Measurements from ENCODE around the gene ACSL5. TPM values are rescaled to one million over a fixed set of nuclear protein-coding genes. Genes with fewer than 3 reads are reported as not detected.

The ACSL5 gene
- total and polyA plus RNA-seq, 2 of the 8 experiments (the other 6 are each of a cell fraction or from before 2014, with no cell fraction given), result not detected

DNA sequence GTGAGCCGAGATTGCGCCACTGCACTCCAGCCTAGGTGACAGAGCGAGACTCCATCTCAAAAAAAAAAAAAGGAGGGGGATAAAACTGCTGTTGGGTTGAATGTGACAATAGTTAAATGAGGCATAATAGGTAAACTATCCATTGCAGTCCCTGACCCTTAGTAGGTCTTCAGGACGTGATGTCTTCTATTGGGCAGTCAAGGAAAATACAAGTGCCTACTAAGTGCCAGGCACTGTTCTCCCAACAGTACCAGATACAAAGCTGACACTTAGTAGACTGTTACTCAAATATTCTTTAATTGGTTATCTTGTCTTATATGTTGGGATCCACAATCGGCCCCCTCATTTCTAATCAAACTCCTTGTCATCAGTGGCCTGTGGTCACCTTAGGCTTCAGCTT lies 27.1 kb upstream of the ACSL5 start:
- FAIRE-seq (no peak), DNase-seq (ENCODE audit: low read depth in 1 of 2, low spot score in 2 of 2) (no peak)
- no peak overlapping the region for H4K5ac ChIP-seq (ENCODE audit: insufficient read length, low read depth, low read length)
- no peak overlapping the region for H4K8ac ChIP-seq (ENCODE audit: extremely low read depth, insufficient read depth, low read length)
- no peak overlapping the region for H3K9ac ChIP-seq (replicated peaks in 1 of 4; ENCODE audit: extremely low read depth in 1 of 4, low read depth in 3 of 4, low read length in 3 of 4)
- no peak overlapping the region for H2BK120ac ChIP-seq (replicated peaks; ENCODE audit: low read depth, low read length)
- no peak overlapping the region for H3K23ac ChIP-seq (ENCODE audit: insufficient read length)
- ChIA-PET POLR2A (ENCODE audit: partially characterized antibody) (interaction anchor here (0.6 kb wide), 1 partner anchor 160 kb away, joined by 3 read pairs; no protein-coding TSS in a partner anchor), CTCF (ENCODE audit: partially characterized antibody) (interaction anchor here (0.9 kb wide), 1 partner anchor 39 kb away, joined by 4 read pairs; no protein-coding TSS in a partner anchor)
- no peak for TF ChIP-seq BCL11A (IDR thresholded peaks at IDR 0.05; ENCODE audit: low read depth in 2 of 2, low read length in 2 of 2)
- no peak for TF ChIP-seq SIX5 (IDR thresholded peaks at IDR 0.05; ENCODE audit: low read depth, low read length)
- TF ChIP-seq SIN3A (conservative IDR thresholded peaks at IDR 0.05 in 1 of 2, IDR thresholded peaks at IDR 0.05 in 1 of 2; ENCODE audit: low read depth in 1 of 2, low read length in 2 of 2), result no peak
- H3K18ac ChIP-seq (ENCODE audit: extremely low read depth, low read length), result no peak overlapping the region
- no peaks in the 10 kb centered on the region for H3K27me3 ChIP-seq (replicated peaks in 1 of 4; ENCODE audit: control insufficient read depth in 3 of 4, extremely low read depth in 1 of 4, insufficient read depth in 3 of 4, low read length in 3 of 4)
- H2AFZ ChIP-seq (ENCODE audit: low read length), result no peak overlapping the region
- H3K56ac ChIP-seq (replicated peaks; ENCODE audit: insufficient read length, low read depth, low read length), result no peak overlapping the region
- H4K20me1 ChIP-seq (replicated peaks in 1 of 2; ENCODE audit: control insufficient read depth in 1 of 2, insufficient read depth in 2 of 2, low read length in 2 of 2), result no peaks in the 10 kb centered on the region
- no peaks in the 10 kb centered on the region for H3K4me1 ChIP-seq (replicated peaks in 1 of 4; ENCODE audit: control insufficient read depth in 3 of 4, insufficient read depth in 4 of 4, low read length in 3 of 4)
- WGBS, 2 experiments (ENCODE audit: extremely low coverage in 1 of 2, insufficient coverage in 1 of 2, insufficient read length in 1 of 2, insufficient replicate concordance in 2 of 2, low coverage in 1 of 2, low lambda C conversion rate in 2 of 2, missing lambda C conversion rate in 1 of 2), result 88% methylated on average over 2 of the region's 5 CpGs; no CpG with 5 or more reads in 1 of the 2 experiments
- no peaks in the 10 kb centered on the region for H3K36me3 ChIP-seq (ENCODE audit: control insufficient read depth in 2 of 4, insufficient read depth in 4 of 4, low read length in 3 of 4)
- no peak overlapping the region for H2BK20ac ChIP-seq (ENCODE audit: low read length)
- H3K79me1 ChIP-seq (ENCODE audit: low read depth, low read length), result no peaks in the 10 kb centered on the region
- H2BK15ac ChIP-seq (ENCODE audit: low read length), result no peak overlapping the region
- no peak overlapping the region for H2AK5ac ChIP-seq (ENCODE audit: low read depth, low read length)
- no peak overlapping the region for H3K14ac ChIP-seq (ENCODE audit: insufficient read length)
- no peaks in the 10 kb centered on the region for H3K23me2 ChIP-seq (ENCODE audit: low read depth, low read length)
- H4K91ac ChIP-seq (replicated peaks; ENCODE audit: insufficient read length, low read length), result no peak overlapping the region
- H3K4me3 ChIP-seq (ENCODE audit: extremely low read depth in 1 of 4, insufficient read depth in 2 of 4, low read depth in 3 of 4, low read length in 4 of 4), result no peak overlapping the region
- no peak overlapping the region for H2BK12ac ChIP-seq (ENCODE audit: low read depth, low read length)
- no peak overlapping the region for H3K4ac ChIP-seq (replicated peaks; ENCODE audit: insufficient read length, low read depth, low read length)
- H3K4me2 ChIP-seq (ENCODE audit: insufficient read depth in 1 of 2, low read depth in 2 of 2, low read length in 2 of 2), result no peak overlapping the region
- H2BK5ac ChIP-seq (ENCODE audit: low read depth, low read length), result no peak overlapping the region
- H3K79me2 ChIP-seq (ENCODE audit: control insufficient read depth in 1 of 2, insufficient read depth in 2 of 2, low read length in 2 of 2), result no peaks in the 10 kb centered on the region
- no peak overlapping the region for H3K27ac ChIP-seq (ENCODE audit: low read depth, low read length)
- H3K9me3 ChIP-seq (ENCODE audit: insufficient read depth in 2 of 2, low read depth in 1 of 2, low read length in 1 of 2), result no peaks in the 10 kb centered on the region
